Endothelial cell of umbilical vein (primary cell): ENCODE results near the gene DLEC1. TPM values are rescaled to one million over a fixed set of nuclear protein-coding genes. Genes with fewer than 3 reads are reported as not detected.

Experiments
- BruUV-seq: library from RNA; stranded (reverse); fragments of 400-500 nt; replicated peaks from 2 replicates; lab custom pipeline; 2021; lab: Mats Ljungman, UMichigan
- CTCF ChIA-PET: fragments of 300-600, 350-600 bp; sonication (Branson Sonifier 250); formaldehyde crosslinking; loops from one replicate; lab custom pipeline; 2021; ENCODE audit warnings: antibody characterized with exemption, inconsistent platforms; lab: Charles Lee
- POLR2A ChIA-PET: fragments of 300-600, 350-600 bp; sonication (Branson Sonifier 250); formaldehyde crosslinking; loops from one replicate; lab custom pipeline; 2021; ENCODE audit warnings: antibody characterized with exemption, inconsistent platforms; lab: Charles Lee
- DNase-seq: peaks from one replicate; pipeline ENCODE4 v3.0.0-alpha.2; 2011; ENCODE audit warnings: low read depth, low spot score
- FAIRE-seq: peaks from 2 replicates; lab custom pipeline; 2011; peaks lifted over from hg19 to GRCh38; lab: Jason Lieb, UNC
- H2AFZ ChIP-seq: 2 replicates; pipeline ENCODE4 v1.6.0; 2012; ENCODE audit warnings: low read depth, low read length, control low read depth, inconsistent platforms
- H3K27ac ChIP-seq: 2 replicates; pipeline ENCODE4 v1.5.1; 2011; ENCODE audit warnings: low read depth, mild to moderate bottlenecking, control low read depth, low read length, moderate library complexity; ENCODE audit not compliant: insufficient read depth
- H3K27me3 ChIP-seq, 2 experiments: 2 replicates each; pipeline versions ENCODE4 v1.6.0 to v1.6.1; 2011; ENCODE audit warnings: low read length in 2 of 2, mixed read lengths in 1 of 2; ENCODE audit not compliant: control insufficient read depth in 2 of 2, insufficient read depth in 2 of 2
- H3K36me3 ChIP-seq, 2 experiments: 2 replicates in 1 of 2; 3 replicates in 1 of 2; pipeline ENCODE4 v1.5.1; 2011; ENCODE audit warnings: low read length in 2 of 2, mild to moderate bottlenecking in 1 of 2, moderate library complexity in 1 of 2; ENCODE audit not compliant: control insufficient read depth in 2 of 2, insufficient read depth in 2 of 2; ENCODE audit errors: extremely low read depth in 1 of 2
- H3K4me1 ChIP-seq: 3 replicates; pipeline ENCODE4 v1.5.1; 2011; ENCODE audit warnings: mild to moderate bottlenecking, low read length; ENCODE audit not compliant: control insufficient read depth, insufficient read depth; ENCODE audit errors: extremely low read depth
- H3K4me2 ChIP-seq: 2 replicates; pipeline ENCODE4 v1.6.1; 2011; ENCODE audit warnings: low read length, control low read depth, mixed read lengths; ENCODE audit not compliant: insufficient read depth
- H3K4me3 ChIP-seq, 3 experiments: fragments of 200-600 bp in 1 of 3; sonication (generic), shearing (Covaris generic) in 1 of 3; replicated peaks in 1 of 3; 2 replicates each; pipeline ENCODE4 v1.5.1; 2011 to 2016; ENCODE audit warnings: control low read depth in 3 of 3, low read length in 3 of 3, mild to moderate bottlenecking in 2 of 3, inconsistent platforms in 1 of 3, low read depth in 1 of 3, moderate library complexity in 1 of 3; ENCODE audit not compliant: insufficient read depth in 1 of 3
- H3K79me2 ChIP-seq: 2 replicates; pipeline ENCODE4 v1.6.0; 2012; ENCODE audit warnings: low read length, inconsistent platforms; ENCODE audit not compliant: control insufficient read depth, insufficient read depth
- H3K9ac ChIP-seq: replicated peaks from 2 replicates; pipeline ENCODE3; 2011; ENCODE audit warnings: low read length, control low read depth; ENCODE audit not compliant: insufficient read depth; ENCODE audit errors: extremely low read depth
- H3K9me1 ChIP-seq: replicated peaks from 3 replicates; pipeline ENCODE4 v1.6.0; 2011; ENCODE audit warnings: mild to moderate bottlenecking, low read length; ENCODE audit not compliant: control insufficient read depth, insufficient read depth; ENCODE audit errors: extremely low read depth
- H3K9me3 ChIP-seq: replicated peaks from 2 replicates; pipeline ENCODE4 v1.5.1; 2012; ENCODE audit warnings: low read length, inconsistent platforms; ENCODE audit not compliant: control insufficient read depth, insufficient read depth
- H4K20me1 ChIP-seq: replicated peaks from 2 replicates; pipeline ENCODE3; 2011; ENCODE audit warnings: mild to moderate bottlenecking, low read length; ENCODE audit not compliant: control insufficient read depth, insufficient read depth; ENCODE audit errors: extremely low read depth
- CTCF ChIP-seq, 2 donors: IDR thresholded peaks; 1 replicate in 1 of 2; 2 replicates in 1 of 2; pipeline ENCODE4 v1.5.1; 2011; ENCODE audit warnings: low read length in 2 of 2, mild to moderate bottlenecking in 2 of 2, moderate library complexity in 2 of 2, control low read depth in 1 of 2, inconsistent platforms in 1 of 2, low read depth in 1 of 2; ENCODE audit not compliant: insufficient read depth in 1 of 2; ENCODE audit errors: extremely low read depth in 1 of 2
- EZH2 ChIP-seq: IDR thresholded peaks from 2 replicates; pipeline ENCODE4 v1.6.1; 2012; ENCODE audit warnings: borderline replicate concordance, low read depth, mild to moderate bottlenecking, moderate library complexity, low read length, inconsistent platforms; ENCODE audit not compliant: severe bottlenecking
- FOS ChIP-seq: IDR thresholded peaks from 2 replicates; pipeline ENCODE4 v1.6.1; 2011; ENCODE audit warnings: mild to moderate bottlenecking, low read length, moderate library complexity, borderline replicate concordance; ENCODE audit not compliant: insufficient read depth
- GATA2 ChIP-seq: IDR thresholded peaks from 2 replicates; pipeline ENCODE4 v1.7.0; 2011; ENCODE audit warnings: low read depth, mild to moderate bottlenecking, moderate library complexity, mixed read lengths, low read length; ENCODE audit not compliant: insufficient read length, insufficient read depth
- JUN ChIP-seq: IDR thresholded peaks from 2 replicates; pipeline ENCODE4 v1.6.1; 2011; ENCODE audit warnings: borderline replicate concordance, low read depth; ENCODE audit not compliant: insufficient read length, insufficient read depth
- MYC ChIP-seq: IDR thresholded peaks from one replicate; pipeline ENCODE4 v1.6.1; 2011; ENCODE audit warnings: mild to moderate bottlenecking, low read depth, low read length
- POLR2A ChIP-seq: IDR thresholded peaks from 2 replicates; pipeline ENCODE4 v1.6.1; 2012; ENCODE audit warnings: low read depth, mild to moderate bottlenecking, control low read depth, low read length
- POLR2AphosphoS5 ChIP-seq: IDR thresholded peaks from 2 replicates; pipeline ENCODE4 v1.6.1; 2012; ENCODE audit warnings: low read depth, mild to moderate bottlenecking, control low read depth, low read length, moderate library complexity; ENCODE audit not compliant: insufficient read depth
- dilution Hi-C: fragments of 300-500 bp; cut with MboI; formaldehyde crosslinking; loops from one replicate; pipeline ENCODE4 v1.15.0; 2019; ENCODE audit warnings: low sequenced_read_pairs; ENCODE audit not compliant: extremely low pct_ligation_motif_present
- intact Hi-C: fragments of 100-400 bp; cut with micrococcal nuclease; formaldehyde crosslinking; loops from one replicate; pipeline ENCODE4 v1.10.0; 2022
- polyA plus RNA-seq, 4 experiments: library from polyadenylated mRNA; depleted of rRNA in 3 of 4; stranded (reverse) in 3 of 4; unstranded in 1 of 4; fragments of >200 nt; gene quantifications; 2 replicates each; pipeline versions ENCODE4 v1.2.1 to v1.2.3, GENCODE V29; 2011 to 2012; ENCODE audit warnings: missing spikeins in 1 of 4
- total RNA-seq: library from RNA; stranded (reverse); gene quantifications from 2 replicates; pipeline ENCODE4 v1.2.3, GENCODE V29; 2021
- TF ChIP-seq, protein P1 (sequence below): IDR thresholded peaks from 2 replicates; pipeline ENCODE4 v1.6.1; 2011; ENCODE audit not compliant: insufficient read depth, insufficient read length

Gene DLEC1
- total and polyA plus RNA-seq, 2 donors (not counting 3 experiments of a cell fraction or from before 2014, with no cell fraction given): not detected

- CTCF ChIA-PET: interaction anchor here (1.3 to 2.1 kb wide), 3 partner anchors 116 to 213 kb away, joined by 5 to 10 read pairs (median 8); no protein-coding TSS in a partner anchor
These were observed 91.6 kb downstream of the DLEC1 start for GRCh38 chr3:38130631-38131065.

More at GRCh38 chr3:38130631-38131065, 91.6 kb downstream of the DLEC1 start:
- no TSS peak for BruUV-seq
- POLR2A ChIA-PET: no interaction called here
- H3K27me3 ChIP-seq: no peaks in the 10 kb centered on the region
- no peak overlapping the region for H3K4me2 ChIP-seq
- TF ChIP-seq GATA2 (no peak), FOS (no peak), EZH2 (no peak), POLR2A (no peak), POLR2AphosphoS5 (no peak), MYC (no peak), JUN (no peak), CTCF (IDR thresholded peaks at IDR 0.05; ENCODE audit: extremely low read depth in 1 of 2, insufficient read depth in 1 of 2, low read depth in 1 of 2, low read length in 2 of 2) (no peak)
- TF ChIP-seq, protein P1, sequence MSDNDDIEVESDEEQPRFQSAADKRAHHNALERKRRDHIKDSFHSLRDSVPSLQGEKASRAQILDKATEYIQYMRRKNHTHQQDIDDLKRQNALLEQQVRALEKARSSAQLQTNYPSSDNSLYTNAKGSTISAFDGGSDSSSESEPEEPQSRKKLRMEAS: no peak
- no peak overlapping the region for H3K9ac ChIP-seq
- H3K79me2 ChIP-seq: peaks cover 1% of the 10 kb centered on the region
- H3K27ac ChIP-seq: no peak overlapping the region
- intact Hi-C loops: loop anchor here (10.0 kb wide), 2 partner anchors 276 to 524 kb away; no protein-coding TSS in a partner anchor
- dilution Hi-C loops: no loop called here
- no peak overlapping the region for H2AFZ ChIP-seq
- no peak overlapping the region for H3K4me3 ChIP-seq
- no peaks in the 10 kb centered on the region for H3K9me3 ChIP-seq
- peaks cover under 1% of the 10 kb centered on the region for H3K4me1 ChIP-seq
- no peaks in the 10 kb centered on the region for H3K9me1 ChIP-seq
- peaks cover 11 to 43% of the 10 kb centered on the region in 2 experiments for H3K36me3 ChIP-seq
- FAIRE-seq: no peak
- DNase-seq: no peak
- H4K20me1 ChIP-seq: no peaks in the 10 kb centered on the region
